Neuronal stem cell (in vitro differentiated cells): ENCODE measurements around the gene DDOST.

Source experiments
- DNase-seq: peaks from one replicate; pipeline ENCODE4 v3.0.0-alpha.2; 2013; ENCODE audit warnings: low spot score
- H2AFZ ChIP-seq: one replicate; pipeline ENCODE4 v1.6.1; 2013; ENCODE audit warnings: mild to moderate bottlenecking, low read length, inconsistent platforms
- H2AK5ac ChIP-seq: 2 replicates; pipeline ENCODE4 v1.6.1; 2013; ENCODE audit warnings: low read depth, mild to moderate bottlenecking, inconsistent platforms, low read length, moderate library complexity, mixed read lengths
- H2BK120ac ChIP-seq: 2 replicates; pipeline ENCODE4 v1.6.1; 2013; ENCODE audit warnings: low read depth, mild to moderate bottlenecking, inconsistent platforms, low read length, moderate library complexity, mixed read lengths
- H2BK12ac ChIP-seq: one replicate; pipeline ENCODE4 v1.6.1; 2013; ENCODE audit warnings: low read length, inconsistent platforms
- H2BK15ac ChIP-seq: 2 replicates; pipeline ENCODE4 v1.6.1; 2013; ENCODE audit warnings: mild to moderate bottlenecking, low read length, inconsistent platforms, mixed read lengths
- H2BK5ac ChIP-seq: one replicate; pipeline ENCODE4 v1.6.1; 2013; ENCODE audit warnings: inconsistent platforms, mild to moderate bottlenecking, low read length, moderate library complexity
- H3K14ac ChIP-seq: one replicate; pipeline ENCODE4 v1.6.1; 2013; ENCODE audit warnings: low read length, inconsistent platforms
- H3K18ac ChIP-seq: 2 replicates; pipeline ENCODE4 v1.6.1; 2013; ENCODE audit warnings: low read length, inconsistent platforms
- H3K23ac ChIP-seq: 2 replicates; pipeline ENCODE4 v1.6.1; 2013; ENCODE audit warnings: low read depth, mild to moderate bottlenecking, mixed read lengths, low read length, inconsistent platforms; ENCODE audit not compliant: poor library complexity
- H3K27ac ChIP-seq: replicated peaks from 3 replicates; pipeline ENCODE4 v1.5.1; 2013; ENCODE audit warnings: low read length, inconsistent platforms
- H3K27me3 ChIP-seq, 3 experiments: 2 replicates each; pipeline ENCODE4 v1.6.1; 2013; ENCODE audit warnings: low read length in 3 of 3, mild to moderate bottlenecking in 2 of 3, inconsistent platforms in 1 of 3, low read depth in 1 of 3, mixed read lengths in 1 of 3, moderate library complexity in 1 of 3; ENCODE audit not compliant: control insufficient read depth in 3 of 3, insufficient read depth in 3 of 3
- H3K36me3 ChIP-seq, 2 donors: replicated peaks in 1 of 2; 2 replicates each; pipeline ENCODE4 v1.6.1; 2013; ENCODE audit warnings: low read length in 2 of 2; ENCODE audit not compliant: control insufficient read depth in 2 of 2, insufficient read depth in 2 of 2
- H3K4ac ChIP-seq: 2 replicates; pipeline ENCODE4 v1.6.1; 2013; ENCODE audit warnings: inconsistent platforms, mild to moderate bottlenecking, low read length, moderate library complexity
- H3K4me1 ChIP-seq, 2 donors: 1 replicate in 1 of 2; 2 replicates in 1 of 2; pipeline ENCODE4 v1.6.1; 2013; ENCODE audit warnings: low read length in 2 of 2, low read depth in 1 of 2; ENCODE audit not compliant: control insufficient read depth in 2 of 2, insufficient read depth in 1 of 2
- H3K4me2 ChIP-seq: one replicate; pipeline ENCODE4 v1.6.1; 2013; ENCODE audit warnings: mild to moderate bottlenecking, low read length, inconsistent platforms; ENCODE audit not compliant: insufficient read depth, poor library complexity, severe bottlenecking
- H3K4me3 ChIP-seq, 2 donors: 2 replicates each; pipeline ENCODE4 v1.5.1; 2013; ENCODE audit warnings: low read length in 2 of 2, mild to moderate bottlenecking in 2 of 2, inconsistent platforms in 1 of 2, moderate library complexity in 1 of 2
- H3K79me1 ChIP-seq: one replicate; pipeline ENCODE4 v1.6.1; 2013; ENCODE audit warnings: low read depth, mild to moderate bottlenecking, inconsistent platforms, low read length, moderate library complexity
- H3K9ac ChIP-seq: one replicate; pipeline ENCODE4 v1.6.1; 2013; ENCODE audit warnings: mild to moderate bottlenecking, low read depth, low read length, inconsistent platforms; ENCODE audit not compliant: poor library complexity
- H3K9me3 ChIP-seq, 2 donors: replicated peaks in 1 of 2; 2 replicates each; pipeline versions ENCODE3 to v1.6.1; 2013; ENCODE audit warnings: low read length in 2 of 2, mild to moderate bottlenecking in 2 of 2, inconsistent platforms in 1 of 2, low read depth in 1 of 2, mixed read lengths in 1 of 2, moderate library complexity in 1 of 2; ENCODE audit not compliant: control insufficient read depth in 2 of 2, insufficient read depth in 1 of 2
- H4K8ac ChIP-seq: one replicate; pipeline ENCODE4 v1.6.1; 2013; ENCODE audit warnings: low read depth, mild to moderate bottlenecking, inconsistent platforms, low read length, moderate library complexity
- H4K91ac ChIP-seq: one replicate; pipeline ENCODE4 v1.6.1; 2013; ENCODE audit warnings: low read length, low read depth, mild to moderate bottlenecking, inconsistent platforms; ENCODE audit not compliant: poor library complexity
- WGBS, 2 donors: extraction: QIAGEN DNeasy Blood & Tissue Kit; methylation state at CpG; one replicate each; pipeline ENCODE4 v1.1.7; 2013; ENCODE audit warnings: missing lambda C conversion rate in 2 of 2, mixed read lengths in 1 of 2; ENCODE audit not compliant: insufficient read length in 2 of 2, insufficient replicate concordance in 1 of 2; ENCODE audit errors: extremely low coverage in 2 of 2; 5-methylcytosine and 5-hydroxymethylcytosine counted together

The DDOST gene

DNA sequence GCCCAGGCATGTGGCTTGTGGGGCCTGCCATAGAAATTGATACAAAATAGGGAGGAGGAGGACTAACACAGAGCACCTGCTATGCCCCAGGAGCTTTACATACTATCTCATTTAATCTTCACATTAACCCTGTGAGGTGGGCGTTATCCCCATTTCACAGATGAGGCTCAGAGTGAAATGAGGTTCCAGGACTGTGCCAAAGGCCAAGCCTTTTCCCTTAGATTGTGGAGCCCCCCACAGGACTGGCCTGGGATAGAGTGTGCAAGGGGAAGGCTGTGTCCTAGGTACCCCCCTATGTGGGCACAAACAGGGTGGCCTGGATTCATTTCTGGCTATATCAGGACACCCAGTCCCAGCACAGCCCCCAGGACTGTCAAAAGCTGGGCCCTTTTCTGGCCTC lies 2.2 kb upstream of the DDOST start:
- Histone ChIP-seq H2BK120ac (no peak overlapping the region), H2AFZ (peak overlapping the region; percentile 67), H2BK12ac (no peak overlapping the region), H3K4me2 (no peak overlapping the region), H2BK5ac (no peak overlapping the region), H3K79me1 (peaks cover 5% of the 10 kb centered on the region), H2AK5ac (no peak overlapping the region), H3K27me3 (no peaks in the 10 kb centered on the region), H3K36me3 (peaks cover 6 to 16% of the 10 kb centered on the region in 2 donors), H4K8ac (no peak overlapping the region), H2BK15ac (no peak overlapping the region), H3K27ac (no peak overlapping the region), H3K4me1 (peaks cover 8 to 11% of the 10 kb centered on the region in 2 donors), H3K18ac (no peak overlapping the region), H4K91ac (no peak overlapping the region), H3K9me3 (peaks cover 0 to 3% of the 10 kb centered on the region in 2 donors), H3K23ac (no peak overlapping the region), H3K4ac (no peak overlapping the region), H3K9ac (no peak overlapping the region), H3K4me3 (no peak overlapping the region), H3K14ac (no peak overlapping the region)
- DNase-seq, result no peak
- no CpG with 5 or more reads among the region's 1 CpG for WGBS, 2 donors

GRCh38 chr1:20662110-20662475 lies 924 bp upstream of the DDOST start:
- H3K27me3 ChIP-seq, result no peaks in the 10 kb centered on the region
- peak overlapping the region; percentile 84 for H4K8ac ChIP-seq
- no peak overlapping the region for H2BK15ac ChIP-seq
- peak overlapping the region; percentile 82 for H2AFZ ChIP-seq
- DNase-seq, result no peak
- H4K91ac ChIP-seq, result no peak overlapping the region
- H3K4ac ChIP-seq, result no peak overlapping the region
- peak overlapping the region; percentile 85 for H3K4me2 ChIP-seq
- H3K4me3 ChIP-seq, result peak overlapping the region; percentile 88 to 93
- H3K4me1 ChIP-seq, result peaks cover 8 to 11% of the 10 kb centered on the region in 2 donors
- H3K36me3 ChIP-seq, result peaks cover 12 to 28% of the 10 kb centered on the region in 2 donors
- H3K9ac ChIP-seq, result peak overlapping the region; percentile 97
- peaks cover 6% of the 10 kb centered on the region for H3K79me1 ChIP-seq
- H3K9me3 ChIP-seq, result no peaks in the 10 kb centered on the region
- H3K27ac ChIP-seq, result no peak overlapping the region
- no peak overlapping the region for H2BK12ac ChIP-seq
- H2BK5ac ChIP-seq, result no peak overlapping the region
- WGBS, 2 donors, result no CpG with 5 or more reads among the region's 7 CpGs
- no peak overlapping the region for H3K23ac ChIP-seq
- no peak overlapping the region for H3K14ac ChIP-seq
- H2AK5ac ChIP-seq, result peak overlapping the region; percentile 16
- H3K18ac ChIP-seq, result no peak overlapping the region
- no peak overlapping the region for H2BK120ac ChIP-seq

GRCh38 chr1:20660847-20661206 lies 342 bp downstream of the DDOST start:
- no peak overlapping the region for H4K91ac ChIP-seq
- H2AK5ac ChIP-seq, result peak overlapping the region; percentile 49
- no peak overlapping the region for H2BK12ac ChIP-seq
- no peaks in the 10 kb centered on the region for H3K27me3 ChIP-seq
- H3K4me2 ChIP-seq, result peak overlapping the region; percentile 75
- H2BK120ac ChIP-seq, result no peak overlapping the region
- peaks cover 18 to 41% of the 10 kb centered on the region in 2 donors for H3K36me3 ChIP-seq
- peaks cover 8% of the 10 kb centered on the region for H3K79me1 ChIP-seq
- H2BK15ac ChIP-seq, result no peak overlapping the region
- H4K8ac ChIP-seq, result no peak overlapping the region
- WGBS, 2 donors, result no CpG with 5 or more reads among the region's 20 CpGs
- H3K23ac ChIP-seq, result peak overlapping the region; percentile 99
- H3K27ac ChIP-seq, result no peak overlapping the region
- peaks cover 8 to 11% of the 10 kb centered on the region in 2 donors for H3K4me1 ChIP-seq
- peak overlapping the region; percentile 91 for H3K18ac ChIP-seq
- H3K14ac ChIP-seq, result peak overlapping the region; percentile 83
- no peak for DNase-seq
- H3K9ac ChIP-seq, result peak overlapping the region; percentile 95
- H2AFZ ChIP-seq, result peak overlapping the region; percentile 86
- peak overlapping the region; percentile 45 for H2BK5ac ChIP-seq
- no peaks in the 10 kb centered on the region for H3K9me3 ChIP-seq
- peak overlapping the region; percentile 88 to 98 for H3K4me3 ChIP-seq
- H3K4ac ChIP-seq, result no peak overlapping the region

GRCh38 chr1:20660363-20660762 lies 806 bp downstream of the DDOST start:
- Histone ChIP-seq H3K4ac (no peak overlapping the region), H2BK120ac (no peak overlapping the region), H4K8ac (no peak overlapping the region), H3K9me3 (no peaks in the 10 kb centered on the region), H3K4me3 (peak overlapping the region; percentile 88 to 98), H2BK15ac (no peak overlapping the region), H3K23ac (no peak overlapping the region), H3K27ac (no peak overlapping the region), H3K36me3 (peaks cover 23 to 46% of the 10 kb centered on the region in 2 donors), H2AFZ (no peak overlapping the region), H3K27me3 (no peaks in the 10 kb centered on the region), H2BK12ac (no peak overlapping the region), H2AK5ac (no peak overlapping the region), H2BK5ac (no peak overlapping the region), H3K79me1 (peaks cover 8% of the 10 kb centered on the region), H3K9ac (peak overlapping the region; percentile 95), H4K91ac (no peak overlapping the region), H3K18ac (no peak overlapping the region), H3K14ac (no peak overlapping the region), H3K4me1 (peaks cover 8 to 11% of the 10 kb centered on the region in 2 donors), H3K4me2 (peak overlapping the region; percentile 75)
- no CpG with 5 or more reads among the region's 3 CpGs for WGBS, 2 donors
- DNase-seq, result no peak
